ENCODE data around the gene MSI1. TPM values are rescaled to one million over a fixed set of nuclear protein-coding genes. Genes with fewer than 3 reads are reported as not detected.

Gene MSI1
- total RNA-seq (2022; extraction: Qiagen RNA extraction), result 1.2 to 1.5 TPM (median 1.3 TPM) in 5 replicates

DNA sequence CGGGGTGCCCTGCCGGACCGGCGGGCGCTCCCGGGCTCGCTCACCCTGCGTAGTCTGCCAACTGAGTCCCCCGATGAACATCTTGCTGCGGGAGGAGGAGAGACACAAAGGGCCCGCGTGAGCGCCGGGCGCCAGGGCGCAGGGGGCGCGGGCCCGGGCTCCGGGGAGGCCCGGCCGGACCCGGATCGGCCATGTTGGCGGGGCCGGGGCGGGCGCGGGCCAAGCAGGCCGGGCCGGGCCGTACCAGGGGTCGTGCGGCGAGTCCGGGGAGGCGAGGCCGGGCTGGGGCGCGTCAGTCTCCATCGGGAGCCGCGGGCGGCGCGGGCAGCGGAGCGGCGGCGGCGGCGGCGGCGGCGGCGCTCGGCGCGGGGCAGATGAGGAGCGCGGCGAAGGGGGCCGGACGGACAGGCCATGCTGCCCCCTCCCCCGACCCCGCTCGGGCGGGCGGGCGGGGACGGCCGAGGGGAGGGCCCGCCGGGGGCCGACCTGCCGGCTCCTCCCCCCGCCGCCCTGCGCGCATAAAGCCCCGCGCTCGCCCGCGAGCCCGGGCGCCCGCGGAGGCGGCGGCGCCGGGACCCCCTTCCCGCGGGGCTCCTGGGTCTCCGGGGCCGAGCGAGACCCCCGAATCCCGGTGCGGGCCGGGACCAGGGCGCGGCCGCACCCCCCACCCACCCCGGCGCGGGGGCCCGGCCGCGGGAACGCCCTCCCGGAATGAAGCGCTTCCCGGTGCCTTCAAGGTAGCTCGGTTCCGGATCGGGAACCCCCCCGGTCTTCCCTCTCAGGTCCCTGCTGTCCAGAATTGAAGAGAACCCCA lies at the start of gene MSI1:
MSI1 (minus strand) TSS at position 376 of the 814 bp plus-strand sequence; CDS start at position 303, 73 bp downstream.

DNA sequence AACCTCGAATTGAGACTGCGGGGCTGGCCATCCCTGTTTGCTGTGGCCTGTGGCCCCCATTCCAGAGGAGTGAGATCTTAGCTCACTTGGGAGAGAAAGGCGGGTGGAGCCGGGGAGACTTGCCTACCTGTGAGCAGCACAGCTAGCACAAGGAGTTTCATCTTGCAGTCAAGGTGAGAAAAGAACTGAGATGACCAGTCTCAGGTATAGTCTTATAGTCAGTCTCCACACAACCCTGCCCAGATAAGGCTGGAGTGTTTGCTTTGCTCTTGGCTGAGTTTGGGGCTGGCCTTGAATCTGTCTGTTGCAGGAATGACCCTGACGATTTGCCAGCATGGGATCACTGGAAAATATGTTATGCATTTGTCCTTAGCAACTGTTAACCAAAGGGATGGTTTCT lies 41.4 kb downstream of the MSI1 start, which contains the start of gene PLA2G1B:
PLA2G1B (minus strand) TSS at position 187 of the 400 bp plus-strand sequence; CDS start at position 161, 26 bp downstream.

DNA sequence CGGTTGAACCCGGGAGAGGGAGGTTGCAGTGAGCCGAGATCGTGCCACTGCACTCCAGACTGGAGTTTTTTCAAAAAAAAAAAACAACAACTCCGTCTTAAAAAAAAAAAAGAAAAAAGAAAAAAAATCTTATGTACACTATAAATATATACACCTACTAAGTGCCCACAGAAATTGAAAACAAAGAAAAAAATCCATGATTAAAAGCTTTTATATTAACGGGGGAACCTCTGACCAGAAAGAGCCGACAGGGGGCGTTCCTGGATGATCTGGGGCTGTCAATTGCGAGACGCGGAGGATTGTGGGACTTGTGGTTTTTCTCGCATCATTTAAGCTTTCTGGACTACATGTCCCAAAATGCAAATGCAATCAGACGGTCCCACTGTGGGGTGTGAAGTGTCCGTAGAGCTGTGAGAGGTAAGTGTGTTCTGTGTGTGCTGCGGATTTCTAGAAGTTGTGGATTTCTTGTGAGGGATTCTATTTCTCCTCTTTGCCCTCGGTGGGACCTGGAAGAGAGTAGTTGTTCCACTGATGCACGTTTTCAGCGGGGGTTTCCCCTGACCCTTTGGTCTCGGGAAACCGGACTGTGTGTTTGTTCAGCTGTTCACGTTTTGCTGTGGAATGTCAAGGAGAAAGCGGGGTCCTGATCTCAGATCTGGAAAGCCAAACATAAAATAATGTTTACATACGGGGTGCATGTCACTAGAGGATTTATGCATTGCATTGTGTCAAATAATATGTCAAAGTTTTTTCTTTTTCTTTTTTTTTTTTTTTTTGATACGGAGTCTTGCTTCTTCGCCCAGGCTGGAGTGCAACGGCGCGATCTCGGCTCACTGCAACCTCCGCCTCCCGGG lies 66.8 kb downstream of the MSI1 start, which contains the start of gene SIRT4:
SIRT4 (plus strand) TSS at position 360 of the 854 bp plus-strand sequence. CDS start 1,241 bp downstream, outside the sequence.

DNA sequence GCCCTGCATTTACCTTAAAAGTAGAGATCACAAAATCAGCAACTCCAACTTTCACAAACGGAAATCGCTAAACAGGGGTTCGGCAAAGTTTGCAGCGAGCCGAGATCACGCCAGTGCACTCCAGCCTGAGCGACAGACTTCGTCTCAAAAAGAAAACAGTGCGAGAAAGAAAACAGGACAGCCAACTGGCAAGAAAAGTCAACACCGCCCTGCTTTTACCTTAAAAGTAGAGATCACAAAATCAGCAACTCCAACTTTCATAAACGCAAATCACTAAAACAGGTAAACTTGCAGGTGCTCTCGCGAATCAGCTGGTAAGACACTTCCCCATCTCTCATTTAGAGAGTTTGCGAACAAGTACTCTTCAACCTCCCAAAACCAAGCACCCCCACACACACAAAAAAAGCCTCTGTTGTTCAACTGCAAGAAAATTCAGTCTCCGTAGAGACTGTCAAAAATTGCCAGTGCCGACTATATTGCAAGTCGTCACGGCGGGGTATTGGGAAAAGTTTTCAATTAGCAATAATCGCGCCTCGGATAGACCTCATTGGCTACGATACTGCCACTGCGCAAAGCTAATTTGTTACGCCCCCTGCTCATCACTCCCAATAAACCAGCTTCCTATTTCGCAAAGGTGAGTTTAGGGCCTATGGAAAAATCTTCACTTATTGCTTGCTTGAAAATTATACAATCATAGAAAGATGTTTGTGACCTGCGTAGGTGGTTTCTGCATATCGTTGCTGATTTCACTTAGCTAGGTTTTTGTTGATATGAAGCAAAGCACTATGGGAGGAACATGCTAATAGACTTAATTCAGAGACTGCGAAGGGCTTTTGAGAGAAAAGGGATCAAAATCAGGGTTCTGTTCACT lies 76.1 kb downstream of the MSI1 start, which contains the start of gene RNU4-1:
RNU4-1 (minus strand) TSS at position 577 of the 871 bp plus-strand sequence.

Other genes starting within 250 kb of the MSI1 start
- 48.3 to 68.5 TPM (median 54.5 TPM) in 5 replicates for gene GCN1, start 174.4 kb downstream of the MSI1 start, total RNA-seq (2022; extraction: Qiagen RNA extraction)
- 3,464 to 3,625 TPM (median 3,504 TPM) in 5 replicates for gene RPLP0, start 168.1 kb downstream of the MSI1 start, total RNA-seq (2022; extraction: Qiagen RNA extraction)
- 194 to 252 TPM (median 228 TPM) in 5 replicates for gene PXN, start 103.4 kb downstream of the MSI1 start, total RNA-seq (2022; extraction: Qiagen RNA extraction)
- gene RNU4-2, start 77.3 kb downstream of the MSI1 start, total RNA-seq (2022; extraction: Qiagen RNA extraction), result 13.0 to 143 TPM in 2 of 5 replicates, not detected in the others
- gene RNU4-1, start 75.9 kb downstream of the MSI1 start, total RNA-seq (2022; extraction: Qiagen RNA extraction), result 13.1 to 86.0 TPM in 2 of 5 replicates, not detected in the others
- gene SIRT4, start 66.8 kb downstream of the MSI1 start, total RNA-seq (2022; extraction: Qiagen RNA extraction), result 0.67 to 1.1 TPM (median 0.90 TPM) in 5 replicates
- not detected in 5 replicates for gene PLA2G1B, start 41.4 kb downstream of the MSI1 start, total RNA-seq (2022; extraction: Qiagen RNA extraction)
- gene COX6A1, start 68.9 kb upstream of the MSI1 start, total RNA-seq (2022; extraction: Qiagen RNA extraction), result 610 to 874 TPM (median 842 TPM) in 5 replicates
- gene TRIAP1, start 77.2 kb upstream of the MSI1 start, total RNA-seq (2022; extraction: Qiagen RNA extraction), result 74.0 to 86.7 TPM (median 77.2 TPM) in 5 replicates
- 24.7 to 26.9 TPM (median 25.2 TPM) in 5 replicates for gene GATC, start 77.3 kb upstream of the MSI1 start, total RNA-seq (2022; extraction: Qiagen RNA extraction)
- 179 to 218 TPM (median 206 TPM) in 5 replicates for gene SRSF9, start 100.6 kb upstream of the MSI1 start, total RNA-seq (2022; extraction: Qiagen RNA extraction)
- gene DYNLL1, start 126.9 kb upstream of the MSI1 start, total RNA-seq (2022; extraction: Qiagen RNA extraction), result 575 to 655 TPM (median 585 TPM) in 5 replicates
- gene COQ5, start 160.0 kb upstream of the MSI1 start, total RNA-seq (2022; extraction: Qiagen RNA extraction), result 26.5 to 32.0 TPM (median 28.9 TPM) in 5 replicates
- 99.0 to 110 TPM (median 103 TPM) in 5 replicates for gene RNF10, start 165.2 kb upstream of the MSI1 start, total RNA-seq (2022; extraction: Qiagen RNA extraction)
- 45.3 to 60.1 TPM (median 50.3 TPM) in 5 replicates for gene POP5, start 212.2 kb upstream of the MSI1 start, total RNA-seq (2022; extraction: Qiagen RNA extraction)